SK-N-SH treated with all-trans-retinoic acid at 6 μM for 48 hours (cell line): ENCODE measurements around the gene CCL22.

Experiments used
- ARNTL ChIP-seq: fragments of 450-650 bp; formaldehyde crosslinking; IDR thresholded peaks from 2 replicates; pipeline ENCODE4 v1.5.0; 2020; ENCODE audit warnings: low read depth, mild to moderate bottlenecking, moderate library complexity, borderline replicate concordance
- BACH2 ChIP-seq: fragments of 250-450 bp; sonication (Bioruptor Pico); IDR thresholded peaks from 2 replicates; pipeline ENCODE4 v1.9.0; 2021; ENCODE audit warnings: mild to moderate bottlenecking, borderline replicate concordance
- OSR1 ChIP-seq: fragments of 250-450 bp; sonication (Bioruptor Pico); IDR thresholded peaks from 2 replicates; pipeline ENCODE4 v1.8.0; 2022; ENCODE audit warnings: moderate library complexity, mild to moderate bottlenecking, inconsistent platforms
- PATZ1 ChIP-seq: fragments of 250-450 bp; sonication (Bioruptor Pico); IDR thresholded peaks from 2 replicates; pipeline ENCODE4 v1.8.0; 2020; ENCODE audit warnings: mild to moderate bottlenecking, moderate library complexity, borderline replicate concordance
- TOX ChIP-seq: fragments of 250-450 bp; sonication (Bioruptor Pico); IDR thresholded peaks from 2 replicates; pipeline ENCODE4 v1.8.0; 2021; ENCODE audit warnings: mild to moderate bottlenecking, moderate library complexity, borderline replicate concordance
- ZFP30 ChIP-seq: fragments of 450-650 bp; formaldehyde crosslinking; IDR thresholded peaks from 2 replicates; pipeline ENCODE4 v1.5.0; 2022; ENCODE audit warnings: mild to moderate bottlenecking, moderate library complexity
- ZNF8 ChIP-seq: fragments of 450-650 bp; formaldehyde crosslinking; IDR thresholded peaks from 2 replicates; pipeline ENCODE4 v1.5.0; 2020; ENCODE audit warnings: mild to moderate bottlenecking, moderate library complexity

- no peak for TF ChIP-seq ARNTL (CRISPR knock-in tag)
- no peak for TF ChIP-seq OSR1 (CRISPR knock-in tag)
- no peak for TF ChIP-seq ZNF8
- no peak for TF ChIP-seq BACH2
- TF ChIP-seq ZFP30 (CRISPR knock-in tag) = no peak
- no peak for TF ChIP-seq TOX (CRISPR knock-in tag)
- TF ChIP-seq PATZ1 = no peak
Measured at GRCh38 chr16:57379579-57379978, 21.0 kb downstream of the CCL22 start.
